ENCODE data around the gene CEP120.
A peak's percentile ranks its signal among the peaks of the same experiment; 100 is the strongest.
"Not testable (repeated sequence)": the region's sequence is repeated elsewhere in the genome, so short reads cannot be mapped to it uniquely, and the experiment has no call there.

CEP120 gene

GRCh38 chr5:123423278-123424149 lies at the start of gene CEP120:
Gene CEP120, minus strand, starts transcription at chr5:123423403. Its CDS starts 405 bp downstream, at chr5:123422998.
- peak; percentile 99 for DNase-seq (ENCODE audit: low spot score)

- no peak for DNase-seq (ENCODE audit: low spot score)
Measured at GRCh38 chr5:123472150-123472924, 49.1 kb upstream of the CEP120 start.

DNA sequence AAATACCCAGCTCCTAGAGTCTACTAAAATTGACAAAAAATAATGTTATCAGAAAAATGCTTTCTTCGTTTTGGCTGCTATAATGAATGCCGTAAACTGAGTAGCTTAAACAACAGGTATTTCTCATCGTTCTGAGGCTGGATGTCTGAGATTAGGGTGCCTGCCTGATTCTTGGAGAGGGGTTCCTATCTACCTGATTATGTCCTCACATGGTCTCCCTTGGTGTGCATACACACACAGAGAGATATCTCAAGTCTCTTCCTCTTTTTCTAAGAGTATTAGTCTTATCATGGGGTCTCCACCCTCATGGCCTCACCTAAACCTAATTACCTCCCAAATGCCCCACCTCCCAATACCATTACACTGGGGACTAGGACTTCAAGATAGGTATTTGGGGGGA lies 48.2 kb upstream of the CEP120 start:
- DNase-seq (ENCODE audit: low spot score), result no peak

DNA sequence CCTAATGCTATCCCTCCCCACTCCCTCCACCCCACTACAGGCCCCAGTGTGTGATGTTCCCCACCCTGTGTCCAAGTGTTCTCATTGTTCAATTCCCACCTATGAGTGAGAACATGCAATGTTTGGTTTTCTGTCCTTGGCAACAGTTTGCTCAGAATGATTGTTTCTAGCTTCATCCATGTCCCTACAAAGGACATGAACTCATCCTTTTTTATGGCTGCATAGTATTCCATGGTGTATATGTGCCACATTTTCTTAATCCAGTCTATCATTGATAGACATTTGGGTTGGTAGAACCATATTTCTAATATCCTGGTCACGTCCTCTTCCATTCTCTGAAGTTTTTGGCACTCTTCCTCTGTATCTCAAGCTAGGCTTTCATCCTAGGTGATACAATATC lies 43.6 kb upstream of the CEP120 start:
- not testable (repeated sequence) for DNase-seq (ENCODE audit: low spot score)

- no peak for DNase-seq (ENCODE audit: low spot score)
Measured at GRCh38 chr5:123460296-123460729, 37.1 kb upstream of the CEP120 start.

- not testable (repeated sequence) for DNase-seq (ENCODE audit: low spot score)
Measured at GRCh38 chr5:123458994-123459393, 35.8 kb upstream of the CEP120 start.

- DNase-seq (ENCODE audit: low spot score), result no peak
Measured at GRCh38 chr5:123456242-123456641, 33.0 kb upstream of the CEP120 start.

- DNase-seq (ENCODE audit: low spot score), result no peak
Measured at GRCh38 chr5:123455640-123456039, 32.4 kb upstream of the CEP120 start.

- no peak for DNase-seq (ENCODE audit: low spot score)
Measured at GRCh38 chr5:123455095-123455494, 31.9 kb upstream of the CEP120 start.

DNA sequence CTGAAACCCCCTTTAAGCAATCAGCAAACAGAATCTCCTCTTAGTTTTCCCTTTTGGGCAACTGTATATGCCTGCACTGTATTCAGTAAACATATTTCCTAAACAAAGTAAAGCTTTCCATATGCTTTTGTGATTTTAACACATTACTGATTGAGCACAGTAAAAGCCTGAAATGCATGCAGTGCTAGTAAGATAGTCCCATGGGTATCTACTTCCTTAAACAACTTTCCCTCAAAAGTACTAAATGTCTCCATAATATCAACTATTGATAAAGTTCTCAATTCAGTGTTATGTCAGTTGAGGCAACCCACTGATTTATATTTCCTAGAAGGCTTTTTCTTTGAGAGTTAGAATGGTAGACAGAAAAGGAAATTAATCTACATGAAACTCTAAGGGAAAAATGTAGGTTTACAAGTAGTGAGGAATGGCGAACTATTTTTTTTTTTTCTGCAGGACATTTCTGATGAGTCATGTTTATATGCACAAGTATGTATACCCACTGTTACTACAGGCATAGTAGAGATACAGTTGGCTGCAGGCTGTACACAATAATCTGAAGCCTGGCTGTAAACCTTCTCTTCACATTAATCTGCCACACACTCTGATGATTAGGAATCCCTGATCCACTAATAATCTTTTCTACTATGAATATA lies 31.2 kb upstream of the CEP120 start:
- no peak for DNase-seq (ENCODE audit: low spot score)

DNA sequence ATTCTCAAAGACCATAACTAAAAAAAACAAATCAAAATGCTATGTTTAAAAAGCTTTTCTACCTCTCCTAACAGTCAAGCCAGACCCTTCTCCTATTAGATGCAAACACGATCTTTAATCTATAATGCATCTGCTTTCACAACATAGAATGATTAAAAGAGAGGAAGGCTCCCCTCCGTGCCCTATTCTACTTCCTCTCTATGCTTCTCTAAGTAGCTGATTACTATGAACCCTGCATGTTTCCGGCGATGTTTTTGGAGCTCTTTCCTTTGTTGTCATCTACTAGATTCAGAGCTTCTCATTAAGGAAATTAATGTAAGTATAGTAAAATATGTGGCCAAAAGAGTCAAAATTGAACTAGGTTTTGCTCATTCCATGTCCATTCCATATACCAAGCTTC lies 29.2 kb upstream of the CEP120 start:
- no peak for DNase-seq (ENCODE audit: low spot score)

DNA sequence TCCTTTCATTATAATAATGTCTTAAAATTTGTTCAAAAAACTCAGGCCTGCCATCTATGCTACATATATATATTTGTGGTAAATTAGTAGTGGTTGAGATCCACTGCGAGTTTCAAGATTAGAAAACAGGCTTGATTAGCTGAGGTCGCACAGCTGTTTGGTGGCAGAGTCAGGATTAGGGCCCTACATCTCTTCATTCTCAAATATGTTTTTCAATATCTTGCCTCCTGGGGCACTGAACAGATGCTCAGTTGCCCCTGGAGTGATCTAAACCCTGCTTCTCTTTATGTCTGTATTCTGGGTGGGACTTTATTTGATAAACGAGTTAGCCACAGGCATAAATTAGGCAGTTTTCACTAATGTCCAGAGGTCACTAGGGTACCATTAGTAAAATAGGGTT lies 27.8 kb upstream of the CEP120 start:
- DNase-seq (ENCODE audit: low spot score), result no peak

DNA sequence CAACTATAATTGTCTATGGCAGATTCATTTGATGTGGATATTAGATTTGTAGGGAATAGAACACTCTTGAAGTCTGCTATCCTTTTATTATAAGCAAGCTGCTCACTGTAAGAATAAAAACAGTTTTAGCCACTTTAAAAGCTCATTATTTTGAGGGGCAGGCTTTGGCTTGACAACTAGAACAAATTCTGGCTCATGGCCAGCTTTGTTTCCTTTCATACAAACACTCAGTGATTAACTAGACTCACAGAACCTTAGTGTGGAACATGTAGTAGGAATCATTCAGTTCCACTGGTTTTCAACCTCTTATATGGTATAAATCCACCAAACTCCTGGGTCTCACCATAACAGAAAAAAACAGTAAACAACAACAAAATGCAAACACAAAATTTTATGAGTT lies 27.4 kb upstream of the CEP120 start:
- DNase-seq (ENCODE audit: low spot score), result no peak

DNA sequence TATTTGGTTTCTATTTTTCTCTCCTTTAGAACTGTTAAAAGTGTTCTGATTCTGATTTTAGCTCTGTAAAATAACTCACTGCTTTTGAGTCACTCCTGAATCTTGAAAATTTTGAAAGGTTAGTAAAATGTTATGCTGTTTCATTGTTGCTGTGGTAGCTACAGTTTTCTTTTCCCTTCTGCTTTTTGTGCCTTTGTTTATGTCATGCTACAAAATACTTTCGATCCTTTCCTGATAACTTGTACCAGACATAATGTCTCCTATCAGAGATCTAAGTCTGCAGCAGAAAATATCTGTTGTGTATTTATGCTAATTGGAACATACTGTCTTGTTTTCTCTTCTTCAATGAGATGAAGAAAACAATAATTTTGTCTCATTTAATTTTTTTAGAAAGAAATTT lies 26.9 kb upstream of the CEP120 start:
- no peak for DNase-seq (ENCODE audit: low spot score)

DNA sequence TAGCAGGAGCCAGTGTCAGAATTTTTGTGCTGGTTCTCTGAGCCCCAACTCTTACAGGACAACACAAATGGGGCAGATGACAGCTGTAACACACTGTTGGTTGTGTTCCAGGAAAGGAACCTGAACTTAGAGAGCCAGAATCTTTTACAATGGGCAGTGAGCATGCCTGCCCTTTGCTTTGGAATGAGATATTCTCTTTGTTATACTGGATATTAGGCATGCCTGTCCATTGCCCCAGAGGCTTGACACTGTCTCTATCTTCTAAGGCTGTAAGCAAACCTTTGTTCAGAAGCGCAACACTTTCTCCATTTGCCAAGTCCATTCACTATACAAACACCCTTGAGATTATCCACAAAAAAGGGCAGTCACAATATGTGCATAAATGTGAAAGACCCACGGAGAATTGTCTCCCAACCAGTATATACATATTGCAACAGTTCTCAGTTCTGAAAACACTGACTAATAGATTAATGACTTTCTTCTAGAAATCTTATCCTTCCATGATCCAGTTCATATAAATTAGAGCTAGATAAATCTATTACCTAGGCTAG lies 26.3 kb upstream of the CEP120 start:
- DNase-seq (ENCODE audit: low spot score), result no peak

GRCh38 chr5:123448743-123449142 lies 25.5 kb upstream of the CEP120 start:
- no peak for DNase-seq (ENCODE audit: low spot score)

DNA sequence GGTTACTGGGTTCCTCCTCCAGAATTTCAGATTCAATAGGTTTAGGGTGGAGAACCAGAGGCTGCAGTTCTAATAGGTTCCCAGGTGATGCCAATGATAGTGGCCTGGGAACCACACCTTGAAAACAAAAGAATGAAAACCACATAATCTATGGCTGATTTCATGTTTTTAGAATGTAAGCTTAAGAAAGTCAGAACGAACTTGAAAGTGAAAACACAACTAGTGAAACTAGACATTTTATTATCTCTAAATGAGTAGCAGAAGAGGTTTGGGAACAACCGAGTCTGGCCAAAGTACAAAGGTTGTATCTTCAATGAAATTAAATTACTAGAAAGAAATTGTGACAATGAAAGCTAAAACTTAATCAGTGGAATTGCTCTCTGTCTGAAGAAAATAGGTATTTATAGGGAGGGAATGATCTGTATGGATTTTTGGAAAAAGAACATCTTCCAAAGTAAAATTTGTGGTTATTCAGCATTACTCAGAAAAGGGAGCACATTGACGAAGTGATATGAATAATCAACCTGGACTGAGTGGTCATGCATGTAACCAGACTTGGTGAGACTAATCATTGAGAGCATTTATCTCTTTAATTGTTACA lies 24.9 kb upstream of the CEP120 start:
- no peak for DNase-seq (ENCODE audit: low spot score)

GRCh38 chr5:123444016-123444415 lies 20.8 kb upstream of the CEP120 start:
- DNase-seq (ENCODE audit: low spot score), result no peak

DNA sequence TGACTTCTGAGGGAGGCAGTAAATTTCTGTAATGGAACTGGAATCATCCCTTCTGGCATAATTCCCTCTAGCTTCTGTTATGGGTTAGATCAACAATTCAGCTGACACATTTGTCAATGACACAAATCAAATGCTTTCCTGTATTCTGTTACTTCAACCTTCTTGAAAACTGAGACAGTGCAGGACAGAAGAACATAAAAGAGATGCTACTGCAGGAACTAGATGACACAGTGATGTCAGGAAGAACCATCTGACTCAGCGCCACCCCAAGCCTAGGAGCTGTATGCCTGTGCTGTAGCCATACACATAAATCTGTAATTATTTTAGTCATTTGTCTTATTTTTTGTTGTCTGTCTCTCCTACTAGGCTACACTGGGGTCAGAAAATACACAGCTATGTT lies 18.2 kb upstream of the CEP120 start:
- no peak for DNase-seq (ENCODE audit: low spot score)

DNA sequence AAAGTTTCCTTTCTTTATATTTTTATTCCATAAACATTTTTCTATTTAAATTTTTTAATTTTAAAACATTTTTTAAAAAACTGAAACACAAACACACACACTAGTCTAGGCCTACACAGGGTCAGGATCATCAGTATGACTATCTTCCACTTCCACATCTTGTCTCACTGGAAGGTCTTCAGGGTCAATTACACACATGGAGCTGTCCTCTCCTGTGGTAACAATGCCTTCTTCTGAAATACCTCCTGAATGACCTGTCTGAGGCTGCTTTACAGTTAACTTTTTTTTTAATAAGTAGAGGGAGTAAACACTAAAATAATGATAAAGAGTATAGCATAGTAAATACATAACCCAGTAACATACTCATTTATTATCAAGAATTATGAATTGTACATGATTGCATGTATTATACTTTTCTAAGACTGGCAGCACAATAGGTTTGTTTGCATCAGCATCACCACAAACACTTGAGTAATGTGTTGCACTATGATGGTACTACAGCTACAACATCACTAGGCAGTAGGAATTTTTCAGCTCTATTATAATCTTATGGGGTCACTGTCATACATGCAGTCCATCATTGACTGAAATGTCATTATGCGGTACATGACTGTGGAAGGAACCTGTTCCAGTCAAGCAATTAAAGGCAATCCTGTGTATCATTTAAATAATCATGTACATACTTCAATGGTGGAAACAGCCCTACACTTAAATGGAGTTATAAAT lies 17.4 kb upstream of the CEP120 start:
- no peak for DNase-seq (ENCODE audit: low spot score)

GRCh38 chr5:123439709-123440108 lies 16.5 kb upstream of the CEP120 start:
- no peak for DNase-seq (ENCODE audit: low spot score)
